Motor neuron (in vitro differentiated cells): ENCODE data around the gene TOX2. TPM values are rescaled to one million over a fixed set of nuclear protein-coding genes. Genes with fewer than 3 reads are reported as not detected.

Experiments used
- ATAC-seq, 8 experiments: fragments of 200-7000 bp; cut with Tn5 transposase; replicated peaks in 6 of 8; 2 replicates each; pipeline ENCODE4 v1.8.0; 2021; ENCODE audit warnings: mild to moderate bottlenecking in 8 of 8, moderate library complexity in 8 of 8
- H3K27ac ChIP-seq, 2 donors: fragments of 250-450 bp; sonication (Bioruptor Pico); 2 replicates each; pipeline ENCODE4 v1.9.0; 2021; ENCODE audit warnings: antibody characterized with exemption in 2 of 2, mild to moderate bottlenecking in 2 of 2, moderate library complexity in 1 of 2
- H3K4me1 ChIP-seq, 2 donors: fragments of 250-450 bp; sonication (Bioruptor Pico); replicated peaks in 1 of 2; 2 replicates each; pipeline ENCODE4 v1.6.1; 2021; ENCODE audit warnings: antibody characterized with exemption in 2 of 2, mild to moderate bottlenecking in 2 of 2, moderate library complexity in 1 of 2
- H3K4me3 ChIP-seq, 5 donors: fragments of 250-450 bp; sonication (Bioruptor Pico); 2 replicates each; pipeline ENCODE4 v1.9.0; 2021; ENCODE audit warnings: antibody characterized with exemption in 5 of 5, mild to moderate bottlenecking in 5 of 5, moderate library complexity in 4 of 5
- WGBS, 10 experiments: fragments of 450-650 bp; shearing (Covaris generic); methylation state at CpG; one replicate each; pipeline ENCODE4 v1.0.0; 2022; 5-methylcytosine and 5-hydroxymethylcytosine counted together
- in situ Hi-C, 9 experiments: fragments of 400-800 bp; cut with MboI; loops; one replicate each; pipeline ENCODE4 v1.15.0; 2021; ENCODE audit warnings: low sequenced_read_pairs in 9 of 9, low pct_unique_long_range_greater_than_20kb in 2 of 9; ENCODE audit not compliant: unreplicated experiment in 9 of 9
- total RNA-seq, 8 experiments: library from RNA; unstranded; fragments of 300-600 nt; gene quantifications; 2 replicates each; pipeline versions ENCODE4 v1.2.3 to v1.2.4, GENCODE V29; 2022

TOX2 gene
- total RNA-seq, 8 experiments from 2014 or later = 4.9 to 27.0 (median 8.6) TPM

DNA sequence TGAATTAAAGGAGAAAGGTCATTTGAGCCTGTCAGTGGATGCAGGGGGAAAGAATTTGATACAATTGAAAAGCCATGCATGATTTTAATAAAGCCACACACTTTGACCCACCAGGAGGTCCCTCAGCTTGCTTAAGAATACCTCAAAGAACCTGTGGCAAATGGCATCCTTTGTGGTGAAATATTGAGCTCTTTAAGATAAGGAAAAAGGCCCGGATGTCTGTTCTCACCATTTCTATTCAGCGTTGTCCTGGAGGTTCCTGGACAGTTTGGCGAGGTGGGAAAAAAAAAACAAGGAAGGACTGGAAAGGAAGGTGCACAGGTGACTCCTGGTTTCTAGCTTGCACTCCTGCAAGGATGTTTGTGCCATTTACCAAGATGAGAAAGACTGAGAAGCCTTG is 91.0 kb downstream of the TOX2 start:
- no peak for ATAC-seq
- in situ Hi-C loops = no loop called here
- Histone ChIP-seq H3K4me1 (peaks cover 0 to 10% of the 10 kb centered on the region in 2 donors), H3K4me3 (no peak overlapping the region), H3K27ac (no peak overlapping the region)
- WGBS, 10 experiments = 61 to 100% (median 86%) methylated on average over 2 to 3 of the region's 3 CpGs; no CpG with 5 or more reads in 3 of the 10 experiments

DNA sequence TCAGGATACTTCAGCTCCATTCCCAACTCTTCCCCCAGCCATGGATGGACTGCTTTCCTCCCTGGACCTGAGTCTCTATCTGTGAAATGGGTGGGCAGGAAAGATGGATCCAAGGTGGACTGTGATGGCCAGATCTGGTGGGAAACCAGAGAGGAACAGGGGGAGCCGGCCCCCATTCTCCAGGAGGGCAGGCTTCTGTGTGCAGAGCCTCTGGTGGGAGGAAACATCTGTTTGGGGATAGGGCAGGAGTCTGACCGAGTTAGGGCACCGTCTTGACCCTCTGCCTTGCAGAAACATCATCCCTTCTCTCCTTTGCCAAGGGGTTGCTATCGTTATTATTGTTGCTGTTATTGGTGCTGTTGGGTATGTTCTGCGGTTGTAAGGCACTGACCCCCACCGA is 91.5 kb downstream of the TOX2 start:
- WGBS, 10 experiments = 60 to 100% (median 81%) methylated on average over 1 to 3 of the region's 6 CpGs; no CpG with 5 or more reads in 6 of the 10 experiments
- Histone ChIP-seq H3K4me3 (no peak overlapping the region), H3K4me1 (peaks cover 0 to 10% of the 10 kb centered on the region in 2 donors), H3K27ac (no peak overlapping the region)
- no peak for ATAC-seq
- in situ Hi-C loops = no loop called here

DNA sequence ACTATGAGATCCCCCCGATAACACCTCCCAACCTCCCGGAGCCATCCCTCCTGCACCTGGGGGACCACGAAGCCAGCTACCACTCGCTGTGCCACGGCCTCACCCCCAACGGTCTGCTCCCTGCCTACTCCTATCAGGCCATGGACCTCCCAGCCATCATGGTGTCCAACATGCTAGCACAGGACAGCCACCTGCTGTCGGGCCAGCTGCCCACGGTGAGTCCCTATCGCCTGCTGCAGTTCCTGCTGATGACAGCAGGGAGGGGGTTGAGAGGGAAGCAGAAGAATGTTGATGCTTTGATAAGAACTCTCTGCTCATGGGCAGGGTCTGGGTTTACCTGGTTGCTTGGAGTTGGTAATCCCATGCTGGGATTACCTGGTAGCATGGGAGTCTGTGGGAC is 91.9 kb downstream of the TOX2 start:
- ATAC-seq = no peak
- Histone ChIP-seq H3K27ac (no peak overlapping the region), H3K4me1 (peaks cover 0 to 15% of the 10 kb centered on the region in 2 donors), H3K4me3 (no peak overlapping the region)
- in situ Hi-C loops = no loop called here
- 80 to 100% (median 100%) methylated on average over 1 to 2 of the region's 9 CpGs; no CpG with 5 or more reads in 7 of the 10 experiments for WGBS, 10 experiments

DNA sequence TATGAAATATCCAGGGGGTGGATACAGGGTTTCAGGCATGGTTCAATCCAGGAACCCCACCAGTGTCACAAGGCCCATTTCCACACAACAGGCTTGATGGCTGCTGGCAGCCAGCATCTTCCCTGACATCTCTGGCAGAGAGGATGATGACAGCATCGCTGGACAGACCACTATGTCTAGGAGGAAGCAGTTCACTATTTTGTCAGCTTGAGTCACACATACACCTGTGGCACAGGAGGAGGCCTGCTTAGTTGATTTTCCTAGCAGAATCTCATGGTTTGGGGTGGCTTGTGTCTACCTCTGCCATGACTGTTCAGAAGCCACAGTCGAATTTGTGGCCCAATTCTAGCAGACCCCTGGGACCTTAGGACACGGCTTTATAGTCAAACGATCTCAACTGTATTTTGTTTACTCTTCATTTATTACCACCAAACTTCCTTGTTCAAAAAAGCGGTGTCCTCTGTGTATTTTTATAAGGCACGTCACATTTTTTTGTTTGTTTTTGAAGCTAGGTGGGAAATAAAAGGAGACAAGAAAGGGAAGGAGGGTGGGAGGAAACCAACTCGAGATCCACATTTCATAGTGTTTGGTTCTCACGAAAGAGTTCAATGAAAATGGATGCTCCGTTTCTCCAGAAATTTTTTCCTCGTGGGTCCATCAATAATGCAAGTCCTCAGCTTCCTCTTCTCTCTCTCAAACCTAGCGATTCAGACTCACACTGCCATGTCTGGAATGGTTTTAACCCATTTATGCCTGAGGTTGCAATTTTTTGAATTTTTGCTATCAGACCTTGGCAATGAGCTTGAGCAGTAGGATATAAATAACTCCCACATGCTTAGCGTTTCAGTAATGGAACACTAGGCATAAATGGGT is 94.4 kb downstream of the TOX2 start:
- H3K27ac ChIP-seq = no peak overlapping the region
- no peak for ATAC-seq
- in situ Hi-C loops = no loop called here
- 40 to 100% (median 77%) methylated on average over 2 to 11 of the region's 12 CpGs for WGBS, 10 experiments
- H3K4me3 ChIP-seq = no peak overlapping the region
- H3K4me1 ChIP-seq = peaks cover 3 to 22% of the 10 kb centered on the region in 2 donors

DNA sequence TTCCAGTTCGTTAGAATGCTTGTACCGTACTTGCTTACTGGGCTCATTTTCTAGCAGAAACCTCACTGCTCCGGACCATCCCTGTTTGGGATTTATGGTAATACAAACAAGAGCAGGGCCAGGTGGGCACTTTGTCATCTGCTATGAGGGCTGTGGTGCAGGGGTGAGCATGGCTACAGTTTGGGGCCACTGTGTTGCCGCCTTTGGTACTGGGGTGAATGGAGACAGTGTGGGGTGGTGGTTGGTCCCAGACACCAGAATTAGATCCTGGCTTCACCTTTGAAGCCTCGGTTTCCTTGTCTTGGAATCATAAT is 95.0 kb downstream of the TOX2 start:
- in situ Hi-C loops = no loop called here
- Histone ChIP-seq H3K4me1 (peaks cover 5 to 28% of the 10 kb centered on the region in 2 donors), H3K4me3 (no peak overlapping the region), H3K27ac (no peak overlapping the region)
- WGBS, 10 experiments = 38 to 100% (median 88%) methylated on average over 1 to 5 of the region's 5 CpGs; no CpG with 5 or more reads in 3 of the 10 experiments
- no peak for ATAC-seq

DNA sequence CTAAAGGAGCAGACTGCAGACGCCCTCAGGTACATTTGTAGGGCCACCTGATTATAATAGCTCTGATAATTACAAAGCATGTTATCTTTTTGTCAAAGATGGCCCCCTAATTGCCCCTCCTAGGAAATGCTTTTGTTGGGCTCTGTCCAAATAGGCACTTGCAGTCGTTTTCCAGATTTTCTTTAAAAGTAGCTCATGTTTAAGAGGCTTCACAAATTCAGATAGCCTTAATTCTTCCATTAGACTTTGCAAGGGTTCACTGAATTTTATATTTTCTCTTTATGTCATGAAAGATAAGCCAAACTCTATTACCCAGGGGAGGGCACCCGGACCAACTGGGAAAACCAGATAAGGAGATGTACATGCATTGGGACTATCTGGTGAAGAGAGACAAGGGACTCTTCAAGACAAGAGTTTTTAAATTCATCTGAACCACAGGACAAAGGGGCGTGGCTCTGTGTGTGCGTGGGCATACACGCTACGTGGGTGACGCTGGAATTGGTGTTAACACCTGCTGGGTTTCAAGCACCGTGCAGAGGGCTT is 95.6 kb downstream of the TOX2 start:
- H3K27ac ChIP-seq = no peak overlapping the region
- no peak overlapping the region for H3K4me3 ChIP-seq
- H3K4me1 ChIP-seq = peaks cover 10 to 33% of the 10 kb centered on the region in 2 donors
- no peak for ATAC-seq
- in situ Hi-C loops = no loop called here
- 40 to 100% (median 82%) methylated on average over 1 to 9 of the region's 9 CpGs; no CpG with 5 or more reads in 1 of the 10 experiments for WGBS, 10 experiments

DNA sequence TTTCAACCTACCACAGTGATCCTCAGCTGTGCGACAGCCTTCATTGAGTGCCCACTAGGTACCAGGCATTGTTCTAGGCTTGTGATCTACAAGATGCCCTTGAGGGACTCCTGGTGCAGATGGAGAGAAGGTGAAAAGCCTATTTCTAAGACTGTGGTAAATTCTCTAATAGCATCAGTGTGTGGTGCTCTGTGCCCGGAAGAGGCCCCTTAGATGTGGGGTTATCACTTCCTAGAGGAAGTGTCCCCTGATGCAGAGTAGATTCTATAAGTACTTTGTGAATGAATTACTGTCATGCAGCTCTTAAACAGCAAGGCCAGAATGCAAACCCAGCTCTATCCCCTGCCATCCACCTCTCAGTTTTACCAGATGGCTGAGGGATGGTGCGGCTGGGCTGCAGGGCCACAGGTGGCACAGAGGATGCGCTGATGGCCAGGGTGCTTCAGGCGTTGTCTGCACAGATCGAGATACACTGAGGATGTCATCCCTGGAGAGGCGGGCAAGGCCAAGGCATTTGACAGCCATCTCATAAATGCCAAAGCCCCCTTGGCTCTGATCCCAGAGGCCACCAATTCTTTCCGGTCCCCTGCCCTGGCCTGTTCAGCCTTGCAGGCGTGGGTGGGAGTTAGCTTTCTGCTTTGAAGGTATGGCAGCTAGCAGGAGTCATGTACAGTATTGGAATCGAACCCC is 96.7 kb downstream of the TOX2 start:
- H3K4me3 ChIP-seq = no peak overlapping the region
- ATAC-seq = peak in 2 of 8 experiments; percentile 12 to 18
- H3K4me1 ChIP-seq = peaks cover 18 to 43% of the 10 kb centered on the region in 2 donors
- WGBS, 10 experiments = 71 to 100% (median 83%) methylated on average over 1 to 5 of the region's 10 CpGs; no CpG with 5 or more reads in 3 of the 10 experiments
- no peak overlapping the region for H3K27ac ChIP-seq
- in situ Hi-C loops = no loop called here

DNA sequence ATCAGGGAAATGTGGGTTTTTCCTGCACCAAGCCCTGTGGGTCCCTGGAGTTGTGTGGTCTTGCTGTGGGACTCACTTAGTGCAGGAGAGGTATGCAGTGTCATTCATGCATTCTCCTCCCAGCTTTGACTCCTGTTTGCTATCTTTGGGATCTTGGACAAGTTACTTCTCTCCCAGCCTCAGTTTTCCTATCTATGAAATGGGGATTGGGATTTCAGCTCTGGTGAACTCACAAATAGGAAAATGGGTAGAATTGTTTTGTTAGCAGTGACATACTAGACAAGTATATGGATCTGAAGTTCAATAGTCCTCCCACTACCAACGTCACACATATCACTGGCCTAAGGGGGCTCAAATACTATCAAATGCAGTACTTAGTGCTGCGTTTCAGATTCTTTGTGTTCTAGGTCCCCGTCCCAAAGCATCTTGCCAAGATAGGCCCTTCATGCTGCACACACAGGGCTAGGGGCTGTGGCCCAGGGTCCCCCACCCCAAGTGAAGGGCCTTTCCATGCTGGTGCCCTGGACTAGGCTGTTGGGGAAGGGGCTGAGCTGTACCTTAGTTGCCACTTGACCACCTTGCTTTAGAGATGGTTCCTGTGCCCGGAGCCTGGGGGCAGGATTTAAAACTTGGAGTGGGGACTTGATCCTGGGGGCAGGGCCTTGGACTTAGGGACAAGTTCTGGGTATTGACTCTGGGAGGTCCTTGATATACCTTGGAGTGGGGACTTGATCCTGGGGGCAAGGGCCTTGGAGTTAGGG is 98.0 kb downstream of the TOX2 start:
- H3K27ac ChIP-seq = no peak overlapping the region
- peaks cover 18 to 56% of the 10 kb centered on the region in 2 donors for H3K4me1 ChIP-seq
- ATAC-seq = no peak
- 60 to 100% (median 83%) methylated on average over 1 to 4 of the region's 4 CpGs; no CpG with 5 or more reads in 3 of the 10 experiments for WGBS, 10 experiments
- no peak overlapping the region for H3K4me3 ChIP-seq
- in situ Hi-C loops = no loop called here

DNA sequence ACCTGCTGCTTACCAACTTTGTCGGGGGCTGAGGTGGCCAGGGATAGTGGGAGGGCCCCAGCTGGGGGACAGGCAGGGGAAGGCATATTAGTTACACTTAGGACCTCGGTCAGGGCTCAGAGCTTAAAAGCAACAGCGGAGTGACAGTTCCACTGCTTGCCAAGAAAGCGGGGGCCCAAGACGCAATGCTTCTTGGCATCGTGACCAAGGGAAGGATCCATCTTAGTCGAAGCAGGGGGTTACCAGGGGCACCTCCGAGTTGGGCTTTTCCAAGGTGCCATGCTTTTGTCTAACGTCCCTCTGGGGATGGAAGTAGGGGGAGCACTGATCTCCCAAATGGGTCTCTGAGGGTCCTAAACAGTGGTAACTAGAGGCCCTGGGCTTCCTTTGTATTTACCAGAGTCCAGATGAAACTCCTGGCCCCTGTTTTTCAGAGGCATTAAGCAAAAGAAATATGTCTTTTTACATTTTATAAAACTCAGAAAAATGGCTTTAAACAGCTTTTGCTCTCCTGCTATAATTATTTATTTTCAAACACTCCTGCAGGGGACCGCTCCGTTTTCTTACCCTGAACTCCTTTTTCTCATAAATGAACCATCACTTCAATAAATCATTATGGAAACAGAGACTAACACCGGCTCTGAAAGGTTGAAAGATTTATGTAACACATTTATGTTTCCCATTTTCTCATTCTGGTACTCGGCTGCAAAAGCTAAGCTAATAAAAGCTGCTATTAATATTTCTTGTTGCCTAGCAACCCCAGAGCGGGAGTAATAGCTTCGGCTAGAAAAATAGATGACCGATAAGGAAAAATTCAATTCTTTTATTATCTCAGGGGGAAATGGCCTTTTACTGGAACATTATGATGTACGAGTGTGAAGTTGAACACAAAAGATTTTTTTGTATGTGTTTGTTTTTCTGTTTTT is 100.4 kb downstream of the TOX2 start:
- H3K27ac ChIP-seq = no peak overlapping the region

DNA sequence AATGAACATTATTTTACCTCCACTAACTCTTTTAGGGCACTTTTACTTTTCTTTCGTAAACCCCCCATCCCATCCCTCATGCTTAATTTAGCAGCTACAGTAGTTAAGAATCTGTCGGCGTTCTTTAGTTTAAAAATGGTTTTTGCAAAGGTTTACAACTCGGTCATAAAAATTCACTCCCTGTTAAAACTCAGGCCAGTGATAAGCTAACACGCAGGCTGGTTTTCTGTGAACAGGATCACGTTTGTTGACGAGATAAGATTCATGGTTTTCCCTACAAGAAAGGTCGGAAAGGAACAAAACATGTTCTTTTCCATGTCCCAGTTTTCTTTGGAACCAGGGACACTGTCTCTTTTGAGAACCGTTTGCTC is 101.1 kb downstream of the TOX2 start:
- no peak for ATAC-seq
- no peak overlapping the region for H3K27ac ChIP-seq
- 58 to 99% (median 69%) methylated on average over 3 to 9 of the region's 9 CpGs for WGBS, 10 experiments
- peaks cover 36 to 71% of the 10 kb centered on the region in 2 donors for H3K4me1 ChIP-seq
- H3K4me3 ChIP-seq = no peak overlapping the region
- in situ Hi-C loops = no loop called here

More for the DNA sequence above, 100.4 kb downstream of the TOX2 start:
- in situ Hi-C loops = no loop called here
- H3K4me1 ChIP-seq = peaks cover 32 to 65% of the 10 kb centered on the region in 2 donors
- WGBS, 10 experiments = 17 to 53% (median 35%) methylated on average over 4 to 12 of the region's 17 CpGs
- H3K4me3 ChIP-seq = no peak overlapping the region
- ATAC-seq = peak in 5 of 8 experiments; percentile 8 to 51 (median 40)

DNA sequence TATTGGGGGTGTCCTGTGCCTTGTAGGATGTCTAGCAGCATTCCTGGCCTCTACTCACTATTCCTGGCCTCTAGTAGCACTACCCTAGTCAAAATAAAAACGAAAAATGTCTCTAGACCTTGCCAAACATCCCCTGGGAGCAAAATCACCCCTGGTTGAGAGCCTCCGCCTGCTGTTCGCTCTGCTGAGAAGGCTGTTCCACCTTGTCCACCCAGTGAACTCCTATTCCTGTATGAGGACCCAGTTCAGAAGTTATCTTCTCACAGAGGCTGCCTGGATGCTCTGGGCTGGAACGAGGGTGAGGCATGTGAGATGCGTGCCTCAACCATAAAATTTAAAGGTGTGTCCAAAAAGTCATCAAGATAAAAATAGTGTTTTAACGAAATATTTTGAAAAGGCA is 101.9 kb downstream of the TOX2 start:
- peak in 1 of 8 experiments; percentile 2 for ATAC-seq
- peaks cover 37 to 69% of the 10 kb centered on the region in 2 donors for H3K4me1 ChIP-seq
- in situ Hi-C loops = no loop called here
- H3K27ac ChIP-seq = no peak overlapping the region
- WGBS, 10 experiments = 0 to 100% (median 84%) methylated on average over 1 to 5 of the region's 6 CpGs; no CpG with 5 or more reads in 3 of the 10 experiments
- no peak overlapping the region for H3K4me3 ChIP-seq

DNA sequence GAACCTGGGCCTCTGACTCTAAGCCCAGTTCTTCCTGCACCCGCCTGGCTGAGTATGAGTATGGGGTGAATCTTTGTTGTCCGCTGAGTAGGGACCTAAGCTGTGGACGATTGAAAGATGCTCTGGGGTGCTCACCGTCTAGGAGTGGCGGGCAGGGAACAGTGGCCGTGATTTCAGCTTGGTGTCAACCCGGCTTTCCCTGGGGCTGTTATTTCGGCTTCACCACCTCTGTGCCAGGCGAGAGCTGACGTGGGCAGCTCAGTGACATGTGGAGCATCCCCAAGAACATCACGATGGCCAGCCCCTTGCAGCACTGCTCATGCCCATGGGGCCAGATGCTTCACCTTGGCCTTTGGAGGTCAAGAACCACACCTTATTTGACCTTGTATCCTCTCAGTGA is 102.6 kb downstream of the TOX2 start:
- H3K4me3 ChIP-seq = no peak overlapping the region
- 60 to 100% (median 89%) methylated on average over 1 to 6 of the region's 11 CpGs; no CpG with 5 or more reads in 4 of the 10 experiments for WGBS, 10 experiments
- in situ Hi-C loops = no loop called here
- H3K4me1 ChIP-seq = peaks cover 39 to 67% of the 10 kb centered on the region in 2 donors
- H3K27ac ChIP-seq = no peak overlapping the region
- ATAC-seq = no peak
